HEK293T (cell line): ENCODE data around the gene FHIT.

Experiments used
- CTCF ChIA-PET: fragments of 350-600 bp; formaldehyde crosslinking; extraction: SDS; loops from one replicate; lab custom pipeline; 2021; ENCODE audit warnings: antibody characterized with exemption, inconsistent platforms; lab: Yijun Ruan, JAX
- POLR2A ChIA-PET: fragments of 350-600 bp; formaldehyde crosslinking; extraction: SDS; loops from one replicate; lab custom pipeline; 2020; ENCODE audit warnings: antibody characterized with exemption, inconsistent platforms; lab: Yijun Ruan, JAX
- DNase-seq: peaks from one replicate; pipeline ENCODE4 v3.0.0; 2012; ENCODE audit warnings: mixed read lengths; ENCODE audit errors: extremely low spot score
- ARNT ChIP-seq: fragments of 450-650 bp; IDR thresholded peaks from 2 replicates; pipeline ENCODE4 v1.6.1; 2017; ENCODE audit warnings: mild to moderate bottlenecking
- BHLHE40 ChIP-seq: fragments of 450-650 bp; IDR thresholded peaks from 2 replicates; pipeline ENCODE4 v1.6.1; 2016; ENCODE audit warnings: mild to moderate bottlenecking, moderate library complexity, borderline replicate concordance
- CTBP1 ChIP-seq: fragments of 450-650 bp; IDR thresholded peaks from 2 replicates; pipeline ENCODE4 v1.6.1; 2016; ENCODE audit warnings: borderline replicate concordance
- ELF4 ChIP-seq: fragments of 450-650 bp; IDR thresholded peaks from 2 replicates; pipeline ENCODE4 v1.6.1; 2017; ENCODE audit warnings: antibody characterized with exemption
- FOXA1 ChIP-seq: fragments of 450-650 bp; IDR thresholded peaks from 2 replicates; pipeline ENCODE4 v1.6.1; 2016; ENCODE audit warnings: mild to moderate bottlenecking
- FOXK2 ChIP-seq: fragments of 450-650 bp; IDR thresholded peaks from 2 replicates; pipeline ENCODE4 v1.6.1; 2016; ENCODE audit warnings: mild to moderate bottlenecking
- FOXM1 ChIP-seq: fragments of 450-650 bp; IDR thresholded peaks from 2 replicates; pipeline ENCODE4 v1.6.1; 2017; ENCODE audit warnings: mild to moderate bottlenecking, borderline replicate concordance
- HDGF ChIP-seq: fragments of 450-650 bp; IDR thresholded peaks from 2 replicates; pipeline ENCODE4 v1.6.1; 2017; ENCODE audit warnings: antibody characterized with exemption, borderline replicate concordance
- L3MBTL2 ChIP-seq: fragments of 450-650 bp; conservative IDR thresholded peaks from 2 replicates; pipeline ENCODE4 v1.6.1; 2016; ENCODE audit warnings: mild to moderate bottlenecking
- LEF1 ChIP-seq: fragments of 450-650 bp; IDR thresholded peaks from 2 replicates; pipeline ENCODE4 v1.6.1; 2017; ENCODE audit warnings: mild to moderate bottlenecking, borderline replicate concordance
- NFRKB ChIP-seq: fragments of 450-650 bp; IDR thresholded peaks from 2 replicates; pipeline ENCODE4 v1.6.1; 2016; ENCODE audit warnings: mild to moderate bottlenecking, moderate library complexity
- PKNOX1 ChIP-seq: fragments of 450-650 bp; IDR thresholded peaks from 2 replicates; pipeline ENCODE4 v1.6.1; 2016
- SP1 ChIP-seq: fragments of 450-650 bp; IDR thresholded peaks from 2 replicates; pipeline ENCODE4 v1.6.1; 2017
- SUZ12 ChIP-seq: fragments of 450-650 bp; IDR thresholded peaks from 2 replicates; pipeline ENCODE4 v1.6.1; 2016; ENCODE audit warnings: mild to moderate bottlenecking
- TARDBP ChIP-seq: fragments of 450-650 bp; IDR thresholded peaks from 2 replicates; pipeline ENCODE4 v1.6.1; 2016
- ZNF384 ChIP-seq: fragments of 450-650 bp; IDR thresholded peaks from 2 replicates; pipeline ENCODE4 v1.6.1; 2016

FHIT gene

GRCh38 chr3:60856257-60857046 is 394.8 kb downstream of the FHIT start:
- POLR2A ChIA-PET: no interaction called here
- no peak for TF ChIP-seq ARNT
- no peak for TF ChIP-seq HDGF
- TF ChIP-seq ELF4: no peak
- no peak for TF ChIP-seq ZNF384
- TF ChIP-seq PKNOX1: no peak
- no peak for TF ChIP-seq LEF1
- TF ChIP-seq NFRKB: no peak
- no peak for TF ChIP-seq CTBP1
- CTCF ChIA-PET: no interaction called here
- no peak for DNase-seq

GRCh38 chr3:60855250-60855649 is 396.0 kb downstream of the FHIT start:
- DNase-seq: no peak
- CTCF ChIA-PET: no interaction called here
- POLR2A ChIA-PET: no interaction called here
- TF ChIP-seq ZNF384 (no peak), BHLHE40 (no peak)

GRCh38 chr3:60854791-60855190 is 396.5 kb downstream of the FHIT start:
- CTCF ChIA-PET: no interaction called here
- no peak for DNase-seq
- TF ChIP-seq SUZ12 (no peak), CTBP1 (no peak), FOXM1 (no peak), ZNF384 (no peak), SP1 (no peak), NFRKB (no peak), LEF1 (no peak), HDGF (no peak), TARDBP (no peak), L3MBTL2 (no peak), PKNOX1 (no peak), ARNT (no peak), ELF4 (no peak), FOXK2 (no peak), BHLHE40 (no peak), FOXA1 (no peak)
- POLR2A ChIA-PET: no interaction called here

- no peak for DNase-seq
- TF ChIP-seq SUZ12: no peak
- TF ChIP-seq CTBP1: no peak
- no peak for TF ChIP-seq L3MBTL2
- TF ChIP-seq SP1: no peak
- TF ChIP-seq FOXK2: no peak
- no peak for TF ChIP-seq PKNOX1
- TF ChIP-seq NFRKB: no peak
- TF ChIP-seq ELF4: no peak
- TF ChIP-seq HDGF: no peak
- TF ChIP-seq FOXM1: no peak
- no peak for TF ChIP-seq TARDBP
- TF ChIP-seq FOXA1: no peak
- TF ChIP-seq ARNT: no peak
- no peak for TF ChIP-seq LEF1
- TF ChIP-seq ZNF384: no peak
- TF ChIP-seq BHLHE40: no peak
- ChIA-PET POLR2A (no interaction called here), CTCF (no interaction called here)
Measured at GRCh38 chr3:60847791-60848190, 403.5 kb downstream of the FHIT start.

- POLR2A ChIA-PET: no interaction called here
- CTCF ChIA-PET: no interaction called here
- TF ChIP-seq NFRKB (no peak), SUZ12 (no peak), HDGF (no peak), ARNT (no peak), ZNF384 (no peak), L3MBTL2 (no peak), CTBP1 (no peak), ELF4 (no peak), FOXM1 (no peak), FOXK2 (no peak), LEF1 (no peak), TARDBP (no peak), SP1 (no peak), FOXA1 (no peak)
- DNase-seq: no peak
Measured at GRCh38 chr3:60844256-60844655, 407.0 kb downstream of the FHIT start.

GRCh38 chr3:60841355-60841754 is 409.9 kb downstream of the FHIT start:
- TF ChIP-seq SUZ12 (no peak), LEF1 (no peak), SP1 (no peak), L3MBTL2 (no peak), BHLHE40 (no peak), FOXK2 (no peak), FOXA1 (no peak), ARNT (no peak), TARDBP (no peak), PKNOX1 (no peak), HDGF (no peak), FOXM1 (no peak), ZNF384 (no peak)
- POLR2A ChIA-PET: no interaction called here
- CTCF ChIA-PET: no interaction called here
- no peak for DNase-seq
